Left lung (tissue), 14 donors: Measurements from ENCODE around the gene SELP. TPM values are rescaled to one million over a fixed set of nuclear protein-coding genes. Genes with fewer than 3 reads are reported as not detected.
"Not testable (repeated sequence)": the region's sequence is repeated elsewhere in the genome, so short reads cannot be mapped to it uniquely, and the experiment has no call there.

Experiments used
- ATAC-seq: fragments of 200-7000 bp; cut with Tn5 transposase; one replicate; pipeline ENCODE4 v1.9.1; 2020; ENCODE audit warnings: moderate library complexity
- DNase-seq, 4 donors: peaks; one replicate each; pipeline ENCODE4 v3.0.0-alpha.2; 2013 to 2020
- H3K27ac ChIP-seq, 2 donors: fragments of 200-600 bp; sonication (generic) in 1 of 2; one replicate each; pipeline versions ENCODE4 v1.5.0 to v1.8.0; 2020 to 2021
- H3K27me3 ChIP-seq, 2 donors: fragments of 200-600 bp; sonication (generic) in 1 of 2; one replicate each; pipeline versions ENCODE4 v1.5.0 to v1.8.0; 2020 to 2021
- H3K36me3 ChIP-seq, 2 donors: fragments of 200-600 bp; sonication (generic) in 1 of 2; one replicate each; pipeline versions ENCODE4 v1.5.0 to v1.8.0; 2020 to 2021
- H3K4me1 ChIP-seq, 2 donors: fragments of 200-600 bp; one replicate each; pipeline ENCODE4 v1.8.0; 2021
- H3K4me3 ChIP-seq, 2 donors: fragments of 200-600 bp; sonication (generic) in 1 of 2; one replicate each; pipeline versions ENCODE4 v1.5.0 to v1.8.0; 2020 to 2021; ENCODE audit warnings: mild to moderate bottlenecking in 1 of 2
- H3K9me3 ChIP-seq, 2 donors: fragments of 200-600 bp; sonication (generic) in 1 of 2; one replicate each; pipeline versions ENCODE4 v1.5.0 to v1.8.0; 2020 to 2021
- intact Hi-C, 2 donors: fragments of 100-400 bp; cut with DNase I; formaldehyde crosslinking; loops; one replicate each; pipeline versions ENCODE4 v1.11.2 to v1.14.2; 2022
- long read RNA-seq, 12 donors: library from polyadenylated mRNA in 2 of 12; unstranded in 2 of 12; transcript quantifications; one replicate each; pipeline ENCODE4 v2.0.0 and lab custom pipeline, GENCODE V29; 2019 to 2026
- polyA plus RNA-seq, 6 donors: library from polyadenylated mRNA; unstranded; fragments of 120-200 nt; gene quantifications; one replicate each; pipeline ENCODE4 v1.2.1, GENCODE V29; 2013; ENCODE audit not compliant: insufficient read length in 6 of 6
- total RNA-seq, 2 donors: library from RNA; stranded (reverse); fragmentation: NEBNext Ultra II Directional; extraction: Animal tissue kit (Norgen Biotek cat#: 25700); gene quantifications; one replicate each; pipeline ENCODE4 v1.2.1, GENCODE V29; 2021
- TF ChIP-seq, protein P1 (sequence below), 2 donors: fragments of 200-600 bp; sonication (generic) in 1 of 2; IDR thresholded peaks; one replicate each; pipeline versions ENCODE4 v1.5.0 to v1.8.0; 2021; ENCODE audit warnings: antibody characterized with exemption in 2 of 2
- donor health status: DM: no; HTN: yes; CAD: no.
- donor health status: DM: no; HTN: no; CAD: no.

SELP gene
- total RNA-seq (10 to 100 TPM; 22.0 to 27.0 TPM), polyA plus RNA-seq (10 to 100 TPM in 1 of 6 donors, 1 to 10 TPM in 5; 6.3 to 11.4 (median 6.9) TPM)
- long read RNA-seq, donor 1: 0 reads
- long read RNA-seq, donor 2: 0 reads
- long read RNA-seq, donor 3: 0 reads
- long read RNA-seq, donor 4, partial matches to known transcripts: 2 of 2 reads
- long read RNA-seq, donor 4, other reads (novel, unspliced or antisense): 0 of 2 reads
- long read RNA-seq, donor 5: 0 reads
- long read RNA-seq, donor 6: 0 reads
- long read RNA-seq, donor 7: 0 reads
- long read RNA-seq, donor 8: 0 reads
- long read RNA-seq, donor 9: 0 reads
- long read RNA-seq, donor 10, partial matches to known transcripts: 1 of 3 reads
- long read RNA-seq, donor 10, other reads (novel, unspliced or antisense): 2 of 3 reads
- long read RNA-seq, donor 11: 0 reads
- long read RNA-seq, donor 12: 0 reads

- TF ChIP-seq, protein P1, sequence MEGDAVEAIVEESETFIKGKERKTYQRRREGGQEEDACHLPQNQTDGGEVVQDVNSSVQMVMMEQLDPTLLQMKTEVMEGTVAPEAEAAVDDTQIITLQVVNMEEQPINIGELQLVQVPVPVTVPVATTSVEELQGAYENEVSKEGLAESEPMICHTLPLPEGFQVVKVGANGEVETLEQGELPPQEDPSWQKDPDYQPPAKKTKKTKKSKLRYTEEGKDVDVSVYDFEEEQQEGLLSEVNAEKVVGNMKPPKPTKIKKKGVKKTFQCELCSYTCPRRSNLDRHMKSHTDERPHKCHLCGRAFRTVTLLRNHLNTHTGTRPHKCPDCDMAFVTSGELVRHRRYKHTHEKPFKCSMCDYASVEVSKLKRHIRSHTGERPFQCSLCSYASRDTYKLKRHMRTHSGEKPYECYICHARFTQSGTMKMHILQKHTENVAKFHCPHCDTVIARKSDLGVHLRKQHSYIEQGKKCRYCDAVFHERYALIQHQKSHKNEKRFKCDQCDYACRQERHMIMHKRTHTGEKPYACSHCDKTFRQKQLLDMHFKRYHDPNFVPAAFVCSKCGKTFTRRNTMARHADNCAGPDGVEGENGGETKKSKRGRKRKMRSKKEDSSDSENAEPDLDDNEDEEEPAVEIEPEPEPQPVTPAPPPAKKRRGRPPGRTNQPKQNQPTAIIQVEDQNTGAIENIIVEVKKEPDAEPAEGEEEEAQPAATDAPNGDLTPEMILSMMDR (IDR thresholded peaks at IDR 0.05): no peak
- Histone ChIP-seq H3K27ac (no peak within 1 kb of the TSS), H3K36me3 (no peaks in the 10 kb centered on the region), H3K27me3 (no peaks in the 10 kb centered on the region), H3K9me3 (peaks cover 0 to 19% of the 10 kb centered on the region in 2 donors), H3K4me1 (no peaks in the 10 kb centered on the region), H3K4me3 (no peak within 1 kb of the TSS)
- DNase-seq (no peak), ATAC-seq (no peak)
- intact Hi-C loops: no loop called here
Observed at GRCh38 chr1:169630006-169630405, at the start of gene SELP. Gene SELP, minus strand, starts transcription at chr1:169630124. Its CDS starts 50 bp downstream, at chr1:169630074.

DNA sequence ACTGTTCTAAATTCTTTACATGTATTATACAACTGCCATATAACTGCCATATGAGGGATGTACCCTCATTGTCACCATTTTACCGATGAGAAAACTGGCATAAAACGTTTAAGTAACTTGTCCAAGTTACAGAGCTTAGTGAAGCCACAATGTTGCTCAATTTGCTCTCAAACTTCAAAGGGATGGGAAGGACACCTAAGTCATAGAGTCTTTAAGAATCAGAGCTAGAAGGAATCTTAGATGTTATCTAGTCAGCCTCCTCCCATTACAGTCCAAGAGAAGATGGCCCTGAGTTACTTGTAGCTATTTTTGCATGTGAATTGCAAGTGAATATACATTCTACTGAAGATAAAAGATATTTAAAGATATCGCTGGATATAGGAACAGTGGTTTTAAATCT, 49.8 kb upstream of the SELP start:
- ATAC-seq: no peak
- intact Hi-C loops: no loop called here
- TF ChIP-seq, protein P1 (IDR thresholded peaks at IDR 0.05): no peak

DNA sequence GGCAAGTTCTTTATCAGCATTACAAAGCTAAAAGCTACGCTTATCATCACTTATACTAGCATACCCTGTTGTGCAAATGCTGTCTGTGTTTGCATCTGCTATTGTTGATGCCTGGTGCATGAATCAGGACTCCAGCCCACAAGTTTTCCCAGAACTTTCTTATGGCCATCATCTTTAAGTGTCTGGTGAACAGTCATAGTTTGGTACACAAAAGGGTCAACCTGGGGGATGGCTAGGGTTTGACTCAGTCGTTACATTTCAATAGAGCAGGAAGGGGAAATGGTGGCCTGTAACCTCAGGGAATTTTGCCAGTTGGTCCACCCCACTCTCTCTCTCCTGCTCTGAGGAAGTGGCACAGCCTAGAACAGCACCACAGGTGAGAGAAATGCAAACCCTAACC, 46.1 kb upstream of the SELP start:
- TF ChIP-seq, protein P1 (IDR thresholded peaks at IDR 0.05): no peak
- DNase-seq: no peak
- intact Hi-C loops: no loop called here

More for the DNA sequence above, 49.8 kb upstream of the SELP start:
- no peak overlapping the region for H3K27ac ChIP-seq
- H3K36me3 ChIP-seq: no peaks in the 10 kb centered on the region
- no peak overlapping the region for H3K4me3 ChIP-seq
- H3K4me1 ChIP-seq: peaks cover 0 to 5% of the 10 kb centered on the region in 2 donors
- no peaks in the 10 kb centered on the region for H3K27me3 ChIP-seq
- no peak for DNase-seq
- H3K9me3 ChIP-seq: no peaks in the 10 kb centered on the region

GRCh38 chr1:169670836-169671235, 40.9 kb upstream of the SELP start:
- Histone ChIP-seq H3K27me3 (no peaks in the 10 kb centered on the region), H3K4me1 (peaks cover 0 to 19% of the 10 kb centered on the region in 2 donors), H3K36me3 (no peaks in the 10 kb centered on the region), H3K27ac (no peak overlapping the region), H3K9me3 (peaks cover 0 to 2% of the 10 kb centered on the region in 2 donors), H3K4me3 (no peak overlapping the region)
- no peak for ATAC-seq
- TF ChIP-seq, protein P1 (IDR thresholded peaks at IDR 0.05): no peak
- intact Hi-C loops: no loop called here
- no peak for DNase-seq

More for the DNA sequence above, 46.1 kb upstream of the SELP start:
- ATAC-seq: peak; percentile 62
- H3K27me3 ChIP-seq: no peaks in the 10 kb centered on the region
- H3K27ac ChIP-seq: no peak overlapping the region
- no peaks in the 10 kb centered on the region for H3K36me3 ChIP-seq
- peaks cover 0 to 2% of the 10 kb centered on the region in 2 donors for H3K9me3 ChIP-seq
- H3K4me3 ChIP-seq: no peak overlapping the region
- peaks cover 0 to 5% of the 10 kb centered on the region in 2 donors for H3K4me1 ChIP-seq

GRCh38 chr1:169670244-169670643, 40.3 kb upstream of the SELP start:
- DNase-seq, ATAC-seq, H3K4me3 ChIP-seq, H3K27ac ChIP-seq, intact Hi-C loops, H3K27me3 ChIP-seq, H3K36me3 ChIP-seq, H3K9me3 ChIP-seq: not testable (repeated sequence)
- peaks cover 0 to 17% of the 10 kb centered on the region in 2 donors for H3K4me1 ChIP-seq

- H3K9me3 ChIP-seq, H3K27me3 ChIP-seq, intact Hi-C loops, ATAC-seq, H3K36me3 ChIP-seq: not testable (repeated sequence)
- peak overlapping the region in 1 of 2 donors; percentile 86 for H3K27ac ChIP-seq
- H3K4me1 ChIP-seq: peaks cover 0 to 17% of the 10 kb centered on the region in 2 donors
- H3K4me3 ChIP-seq: peak overlapping the region in 1 of 2 donors; percentile 8
- peak in 1 of 4 donors; percentile 79 for DNase-seq
Observed at GRCh38 chr1:169667699-169668596, 38.0 kb upstream of the SELP start.

DNA sequence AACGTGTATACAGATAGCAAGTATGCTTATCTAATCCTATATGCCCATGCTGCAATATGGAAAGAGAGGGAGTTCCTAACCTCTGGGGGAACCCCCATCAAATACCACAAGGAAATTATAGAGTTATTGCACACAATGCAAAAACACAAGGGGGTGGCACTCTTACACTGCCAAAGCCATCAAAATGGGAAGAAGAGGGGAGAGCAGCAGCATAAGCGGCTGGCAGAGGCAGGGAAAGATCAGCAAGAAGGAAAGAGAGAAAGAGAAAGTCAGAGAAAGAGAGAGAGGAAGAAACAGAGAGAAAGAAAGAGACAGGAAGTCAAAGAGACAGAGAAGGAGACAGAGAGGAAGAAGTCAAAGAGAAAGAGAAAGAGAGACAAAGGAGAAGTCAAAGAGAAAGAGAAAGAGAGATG, 37.3 kb upstream of the SELP start:
- peak overlapping the region in 1 of 2 donors; percentile 8 for H3K4me3 ChIP-seq
- intact Hi-C loops, H3K27me3 ChIP-seq, DNase-seq, ATAC-seq, H3K9me3 ChIP-seq, H3K36me3 ChIP-seq: not testable (repeated sequence)
- H3K27ac ChIP-seq: peak overlapping the region in 1 of 2 donors; percentile 86
- peaks cover 0 to 17% of the 10 kb centered on the region in 2 donors for H3K4me1 ChIP-seq

DNA sequence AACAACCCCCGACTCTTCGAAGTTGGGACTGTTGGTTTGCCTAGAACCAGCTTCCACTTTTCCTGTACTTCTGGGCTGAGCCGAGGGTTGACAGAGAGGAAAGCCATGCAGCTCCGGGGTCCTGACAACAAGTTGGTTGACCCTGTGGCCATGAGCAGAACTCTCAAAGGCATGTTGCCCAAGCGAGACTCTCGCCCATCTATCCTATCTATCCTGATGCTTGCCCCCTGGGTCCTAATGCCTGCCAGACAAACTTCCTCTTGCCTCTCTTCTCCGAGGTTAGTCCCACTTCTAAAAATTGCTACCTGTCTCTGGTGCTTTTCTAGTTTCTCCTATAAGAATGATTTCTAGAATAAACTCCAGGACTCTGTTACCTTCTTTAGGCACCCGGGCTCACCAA, 32.8 kb upstream of the SELP start:
- H3K27me3 ChIP-seq, H3K4me3 ChIP-seq, intact Hi-C loops, H3K4me1 ChIP-seq, H3K9me3 ChIP-seq, H3K36me3 ChIP-seq, DNase-seq, H3K27ac ChIP-seq, ATAC-seq: not testable (repeated sequence)
